Osteoblast (primary cell): ENCODE results near the gene PIK3AP1. TPM values are rescaled to one million over a fixed set of nuclear protein-coding genes. Genes with fewer than 3 reads are reported as not detected.

ENCODE experiments used
- DNase-seq: peaks from one replicate; pipeline ENCODE4 v3.0.0; 2011; ENCODE audit warnings: low spot score, mixed read lengths; ENCODE audit not compliant: insufficient read length; ENCODE audit errors: missing footprints
- H2AFZ ChIP-seq: 2 replicates; pipeline ENCODE4 v1.6.0; 2011; ENCODE audit warnings: mild to moderate bottlenecking, low read length
- H3K27ac ChIP-seq: 2 replicates; pipeline ENCODE4 v1.5.1; 2011; ENCODE audit warnings: mild to moderate bottlenecking, low read depth, low read length, moderate library complexity
- H3K27me3 ChIP-seq: 2 replicates; pipeline ENCODE4 v1.6.0; 2012; ENCODE audit warnings: mild to moderate bottlenecking, control low read depth, inconsistent platforms, low read length, moderate library complexity; ENCODE audit not compliant: insufficient read depth
- H3K36me3 ChIP-seq: 2 replicates; pipeline ENCODE4 v1.5.1; 2011; ENCODE audit warnings: mild to moderate bottlenecking, low read length, control low read depth, moderate library complexity; ENCODE audit not compliant: insufficient read depth
- H3K4me1 ChIP-seq: 2 replicates; pipeline ENCODE4 v1.5.1; 2011; ENCODE audit warnings: mild to moderate bottlenecking, low read length, control low read depth, moderate library complexity; ENCODE audit not compliant: insufficient read depth
- H3K4me2 ChIP-seq: 2 replicates; pipeline ENCODE4 v1.6.0; 2011; ENCODE audit warnings: mild to moderate bottlenecking, low read length; ENCODE audit not compliant: insufficient read depth
- H3K4me3 ChIP-seq: fragments of 200-600 bp; sonication (generic); 3 replicates; pipeline ENCODE4 v1.5.1; 2012; ENCODE audit warnings: mild to moderate bottlenecking, low read length, inconsistent platforms; ENCODE audit not compliant: insufficient read depth
- H3K79me2 ChIP-seq: 2 replicates; pipeline ENCODE4 v1.6.0; 2012; ENCODE audit warnings: mild to moderate bottlenecking, low read length, control low read depth, inconsistent platforms; ENCODE audit not compliant: insufficient read depth
- H3K9me3 ChIP-seq: 2 replicates; pipeline ENCODE4 v1.5.1; 2011; ENCODE audit warnings: low read depth, low read length, control low read depth
- H4K20me1 ChIP-seq: 2 replicates; pipeline ENCODE4 v1.6.0; 2012; ENCODE audit warnings: mild to moderate bottlenecking, low read length, control low read depth; ENCODE audit not compliant: insufficient read depth
- total RNA-seq: library from RNA; depleted of rRNA; stranded (reverse); fragments of >200 nt; gene quantifications from 2 replicates; pipeline ENCODE4 v1.2.3, GENCODE V29; 2012
- TF ChIP-seq, protein P1 (sequence below): IDR thresholded peaks from 2 replicates; pipeline ENCODE4 v1.5.1; 2011; ENCODE audit warnings: mild to moderate bottlenecking, low read depth, low read length, moderate library complexity; ENCODE audit errors: extremely low read depth

PIK3AP1 gene
- total RNA-seq, 1 donor: 0.36 TPM

DNA sequence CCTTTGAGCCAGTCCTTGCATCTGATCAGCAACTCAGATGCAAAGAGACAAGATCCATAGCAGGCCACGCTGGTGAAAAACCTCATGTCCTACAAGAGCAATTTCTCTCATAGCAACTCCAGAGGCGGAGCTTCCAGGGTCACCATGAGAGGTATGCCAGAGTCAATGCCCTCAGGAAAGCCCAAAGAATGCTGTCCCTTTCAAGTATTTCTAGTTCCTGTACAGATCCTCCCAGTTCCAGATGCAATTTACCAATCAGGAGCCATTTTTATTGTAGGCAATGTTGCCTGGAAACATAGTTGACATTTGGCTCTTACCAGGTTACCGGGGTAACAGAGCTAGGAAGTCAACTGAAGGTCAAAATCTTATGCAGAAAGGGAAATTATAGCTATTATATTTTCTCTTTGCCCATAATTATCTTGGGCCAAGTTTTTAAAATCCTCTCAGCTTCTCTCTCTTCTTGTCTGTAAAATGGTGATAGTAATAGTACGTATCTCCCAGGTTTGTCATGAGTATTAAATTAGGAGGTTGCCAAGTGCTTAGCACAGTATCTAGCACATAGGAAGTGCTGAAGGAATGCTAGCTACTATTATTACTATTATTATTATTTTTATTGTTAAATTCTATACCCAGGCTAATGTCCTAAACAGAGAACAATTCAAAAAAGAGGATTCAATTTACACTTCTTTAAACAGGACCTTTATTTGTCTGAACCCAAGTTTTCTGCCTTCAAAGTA, 87.2 kb downstream of the PIK3AP1 start:
- TF ChIP-seq, protein P1, sequence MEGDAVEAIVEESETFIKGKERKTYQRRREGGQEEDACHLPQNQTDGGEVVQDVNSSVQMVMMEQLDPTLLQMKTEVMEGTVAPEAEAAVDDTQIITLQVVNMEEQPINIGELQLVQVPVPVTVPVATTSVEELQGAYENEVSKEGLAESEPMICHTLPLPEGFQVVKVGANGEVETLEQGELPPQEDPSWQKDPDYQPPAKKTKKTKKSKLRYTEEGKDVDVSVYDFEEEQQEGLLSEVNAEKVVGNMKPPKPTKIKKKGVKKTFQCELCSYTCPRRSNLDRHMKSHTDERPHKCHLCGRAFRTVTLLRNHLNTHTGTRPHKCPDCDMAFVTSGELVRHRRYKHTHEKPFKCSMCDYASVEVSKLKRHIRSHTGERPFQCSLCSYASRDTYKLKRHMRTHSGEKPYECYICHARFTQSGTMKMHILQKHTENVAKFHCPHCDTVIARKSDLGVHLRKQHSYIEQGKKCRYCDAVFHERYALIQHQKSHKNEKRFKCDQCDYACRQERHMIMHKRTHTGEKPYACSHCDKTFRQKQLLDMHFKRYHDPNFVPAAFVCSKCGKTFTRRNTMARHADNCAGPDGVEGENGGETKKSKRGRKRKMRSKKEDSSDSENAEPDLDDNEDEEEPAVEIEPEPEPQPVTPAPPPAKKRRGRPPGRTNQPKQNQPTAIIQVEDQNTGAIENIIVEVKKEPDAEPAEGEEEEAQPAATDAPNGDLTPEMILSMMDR: no peak
- Histone ChIP-seq H3K36me3 (no peaks in the 10 kb centered on the region), H3K79me2 (no peaks in the 10 kb centered on the region)

DNA sequence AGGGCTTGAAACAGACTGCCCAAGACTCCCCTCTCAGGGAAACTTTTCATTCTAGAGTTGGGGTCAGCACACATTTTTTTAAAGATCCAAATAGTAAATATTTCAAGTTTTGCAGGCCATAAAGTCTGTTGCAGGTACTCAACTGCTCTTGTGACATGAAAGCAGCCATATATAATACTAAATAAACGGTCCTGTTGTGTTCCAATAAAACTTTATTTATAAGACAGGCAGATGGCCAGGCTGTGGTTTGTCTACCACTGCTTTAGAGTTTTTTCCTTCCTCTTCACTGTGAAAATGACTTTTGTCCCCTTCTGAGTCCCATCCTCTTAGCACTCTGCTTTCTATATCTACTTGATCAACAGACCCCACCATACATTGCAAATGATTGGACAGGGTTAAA, 93.0 kb downstream of the PIK3AP1 start:
- Histone ChIP-seq H3K79me2 (no peaks in the 10 kb centered on the region), H4K20me1 (no peaks in the 10 kb centered on the region), H3K9me3 (no peaks in the 10 kb centered on the region), H3K4me1 (no peaks in the 10 kb centered on the region), H3K36me3 (no peaks in the 10 kb centered on the region), H2AFZ (no peak overlapping the region), H3K27ac (no peak overlapping the region), H3K27me3 (no peaks in the 10 kb centered on the region), H3K4me2 (no peak overlapping the region), H3K4me3 (no peak overlapping the region)
- TF ChIP-seq, protein P1: no peak
- no peak for DNase-seq

More for the DNA sequence above, 87.2 kb downstream of the PIK3AP1 start:
- Histone ChIP-seq H3K4me3 (no peak overlapping the region), H3K4me1 (no peaks in the 10 kb centered on the region), H3K27ac (no peak overlapping the region), H3K27me3 (peaks cover 3% of the 10 kb centered on the region), H4K20me1 (no peaks in the 10 kb centered on the region), H3K9me3 (no peaks in the 10 kb centered on the region), H3K4me2 (no peak overlapping the region), H2AFZ (no peak overlapping the region)
- no peak for DNase-seq

DNA sequence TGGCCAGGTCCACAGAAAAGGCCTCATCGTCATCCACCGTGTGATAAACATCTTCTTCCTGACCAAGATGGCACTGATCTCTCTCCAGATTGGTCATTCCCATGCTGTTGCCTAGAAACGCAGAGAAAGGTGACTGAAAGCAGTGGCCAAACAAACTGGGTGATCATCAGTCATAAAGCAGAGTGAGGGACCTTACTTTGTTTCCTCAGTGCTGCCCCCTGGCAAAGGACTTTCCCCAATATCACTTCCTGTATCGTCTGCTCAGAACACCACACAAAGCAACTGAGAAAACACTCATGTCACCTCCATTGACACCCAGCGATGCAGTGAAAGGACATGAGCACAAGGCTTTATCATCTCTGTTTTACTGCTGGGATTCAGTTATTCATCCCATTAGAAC, 93.5 kb downstream of the PIK3AP1 start:
- Histone ChIP-seq H4K20me1 (no peaks in the 10 kb centered on the region), H3K27me3 (no peaks in the 10 kb centered on the region), H3K9me3 (no peaks in the 10 kb centered on the region), H3K36me3 (no peaks in the 10 kb centered on the region), H3K27ac (no peak overlapping the region), H3K79me2 (no peaks in the 10 kb centered on the region), H3K4me3 (no peak overlapping the region), H3K4me1 (no peaks in the 10 kb centered on the region), H3K4me2 (no peak overlapping the region), H2AFZ (no peak overlapping the region)
- TF ChIP-seq, protein P1: no peak
- no peak for DNase-seq

DNA sequence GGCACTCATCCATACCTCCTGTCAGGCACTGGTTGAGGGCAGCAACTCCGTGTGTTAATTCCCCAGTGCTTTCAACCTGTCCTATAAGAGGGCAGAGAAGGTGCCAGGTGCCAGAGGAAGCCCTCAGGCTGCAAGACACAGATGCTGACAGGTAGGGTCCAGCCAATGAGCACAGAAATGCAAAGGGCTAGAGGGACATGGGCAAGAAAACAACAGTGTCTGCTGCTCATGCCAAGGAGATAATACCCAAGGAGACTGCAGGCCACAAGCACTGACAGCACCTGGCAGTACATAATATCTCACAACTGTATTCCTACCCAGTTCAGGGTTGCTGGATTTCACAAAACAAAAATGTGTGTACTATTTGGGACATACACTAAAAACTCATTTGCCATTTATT, 95.1 kb downstream of the PIK3AP1 start:
- H3K9me3 ChIP-seq: no peaks in the 10 kb centered on the region
- H2AFZ ChIP-seq: no peak overlapping the region
- no peak for DNase-seq
- no peak overlapping the region for H3K27ac ChIP-seq
- H3K36me3 ChIP-seq: no peaks in the 10 kb centered on the region
- TF ChIP-seq, protein P1: no peak
- no peaks in the 10 kb centered on the region for H3K79me2 ChIP-seq
- H3K4me2 ChIP-seq: no peak overlapping the region
- H4K20me1 ChIP-seq: no peaks in the 10 kb centered on the region
- H3K27me3 ChIP-seq: no peaks in the 10 kb centered on the region
- H3K4me3 ChIP-seq: no peak overlapping the region
- H3K4me1 ChIP-seq: no peaks in the 10 kb centered on the region
